HFFc6 (cell line): Measurements from ENCODE around the gene SSBP2. TPM values are rescaled to one million over a fixed set of nuclear protein-coding genes. Genes with fewer than 3 reads are reported as not detected.
"Not testable (repeated sequence)": the region's sequence is repeated elsewhere in the genome, so short reads cannot be mapped to it uniquely, and the experiment has no call there.

Experiments
- DNase-seq: peaks from one replicate; pipeline ENCODE4 v3.0.0-alpha.2; 2018
- H3K27ac Mint-ChIP-seq: 2 replicates; pipeline ENCODE4 v1.8.0; 2020; ENCODE audit warnings: mild to moderate bottlenecking, mixed read lengths
- H3K27me3 Mint-ChIP-seq: 2 replicates; pipeline ENCODE4 v1.8.0; 2021; ENCODE audit warnings: mild to moderate bottlenecking, moderate library complexity, mixed read lengths; ENCODE audit not compliant: insufficient read depth
- H3K36me3 Mint-ChIP-seq: 2 replicates; pipeline ENCODE4 v1.8.0; 2021; ENCODE audit warnings: low read depth, mixed read lengths
- H3K4me1 Mint-ChIP-seq: 2 replicates; pipeline ENCODE4 v1.8.0; 2020; ENCODE audit warnings: low read depth, mixed read lengths
- H3K4me3 Mint-ChIP-seq: 2 replicates; pipeline ENCODE4 v1.8.0; 2020; ENCODE audit warnings: mild to moderate bottlenecking, moderate library complexity, mixed read lengths
- H3K9me3 Mint-ChIP-seq: 2 replicates; pipeline ENCODE4 v1.8.0; 2020; ENCODE audit warnings: mild to moderate bottlenecking, mixed read lengths
- CTCF ChIP-seq: fragments of 200-600 bp; sonication (generic); IDR thresholded peaks from 2 replicates; pipeline ENCODE4 v1.5.0; 2021; ENCODE audit warnings: antibody characterized with exemption, mild to moderate bottlenecking
- total RNA-seq, 6 experiments: library from RNA; stranded (reverse); fragmentation: NEBNext Ultra II Directional; extraction: Animal tissue kit (Norgen Biotek cat#: 25700); gene quantifications; 2 replicates in 1 of 6; 3 replicates in 5 of 6; pipeline ENCODE4 v1.2.3, GENCODE V29; 2021

Gene SSBP2
- total RNA-seq, 6 experiments from 2014 or later, result 21.0 to 28.6 (median 25.1) TPM

GRCh38 chr5:81685471-81685870, 65.4 kb downstream of the SSBP2 start:
- Mint-ChIP-seq H3K36me3 (peaks cover 26% of the 10 kb centered on the region), H3K27ac (no peak overlapping the region), H3K27me3 (no peaks in the 10 kb centered on the region), H3K4me1 (no peaks in the 10 kb centered on the region), H3K4me3 (no peak overlapping the region), H3K9me3 (no peaks in the 10 kb centered on the region; the same call in 1 of the 2 replicates)
- DNase-seq, result no peak
- no peak for TF ChIP-seq CTCF

- H3K4me1 Mint-ChIP-seq, result peaks cover 14% of the 10 kb centered on the region
- H3K4me3 Mint-ChIP-seq, result no peak overlapping the region
- H3K9me3 Mint-ChIP-seq, result 0 out of 2 replicates have a peak, but pooled peaks cover 3% of the 10 kb centered on the region
- peaks cover 11% of the 10 kb centered on the region; the same call in 1 of the 2 replicates for H3K36me3 Mint-ChIP-seq
- H3K27me3 Mint-ChIP-seq, result no peaks in the 10 kb centered on the region
- no peak overlapping the region for H3K27ac Mint-ChIP-seq
- DNase-seq, result no peak
- no peak for TF ChIP-seq CTCF
These were observed 71.0 kb downstream of the SSBP2 start for GRCh38 chr5:81679885-81680284.

- no peak overlapping the region for H3K4me3 Mint-ChIP-seq
- no peaks in the 10 kb centered on the region for H3K27me3 Mint-ChIP-seq
- H3K27ac Mint-ChIP-seq, result no peak overlapping the region
- DNase-seq, result no peak
- H3K4me1 Mint-ChIP-seq, result peaks cover 14% of the 10 kb centered on the region
- peaks cover 5% of the 10 kb centered on the region; the same call in 1 of the 2 replicates for H3K36me3 Mint-ChIP-seq
- H3K9me3 Mint-ChIP-seq, result 0 out of 2 replicates have a peak, but pooled peaks cover 3% of the 10 kb centered on the region
- TF ChIP-seq CTCF, result no peak
These were observed 75.5 kb downstream of the SSBP2 start for GRCh38 chr5:81675420-81675819.

- no peaks in the 10 kb centered on the region for H3K27me3 Mint-ChIP-seq
- H3K4me3 Mint-ChIP-seq, result no peak overlapping the region
- H3K27ac Mint-ChIP-seq, result no peak overlapping the region
- H3K4me1 Mint-ChIP-seq, result peaks cover 20% of the 10 kb centered on the region
- H3K36me3 Mint-ChIP-seq, result no peaks in the 10 kb centered on the region
- no peaks in the 10 kb centered on the region for H3K9me3 Mint-ChIP-seq
- no peak for DNase-seq
- no peak for TF ChIP-seq CTCF
These were observed 85.1 kb downstream of the SSBP2 start for GRCh38 chr5:81665795-81666194.

GRCh38 chr5:81660624-81661023, 90.3 kb downstream of the SSBP2 start:
- not testable (repeated sequence) for H3K27ac Mint-ChIP-seq, H3K36me3 Mint-ChIP-seq, H3K27me3 Mint-ChIP-seq

GRCh38 chr5:81657386-81657785, 93.5 kb downstream of the SSBP2 start:
- Mint-ChIP-seq H3K4me1 (0 out of 2 replicates have a peak, but pooled peaks cover 4% of the 10 kb centered on the region), H3K4me3 (no peak overlapping the region), H3K9me3 (no peaks in the 10 kb centered on the region), H3K36me3 (no peaks in the 10 kb centered on the region), H3K27ac (no peak overlapping the region), H3K27me3 (peaks cover 2% of the 10 kb centered on the region; the same call in 1 of the 2 replicates)
- TF ChIP-seq CTCF, result no peak
- no peak for DNase-seq

More at GRCh38 chr5:81660624-81661023, 90.3 kb downstream of the SSBP2 start:
- not testable (repeated sequence) for H3K9me3 Mint-ChIP-seq, H3K4me1 Mint-ChIP-seq, H3K4me3 Mint-ChIP-seq, DNase-seq
